Thyroid gland (tissue), 4 donors: ENCODE data around the gene PLPPR1. TPM values are rescaled to one million over a fixed set of nuclear protein-coding genes. Genes with fewer than 3 reads are reported as not detected.

Experiments
- DNase-seq, 2 donors: peaks; one replicate each; pipeline ENCODE4 v3.0.0-alpha.2; 2019
- H3K27ac ChIP-seq, 3 donors: fragments of 200-600 bp; sonication (generic); 1 replicate in 2 of 3; 2 replicates in 1 of 3; pipeline ENCODE4 v1.5.1; 2016 to 2019; ENCODE audit warnings: mild to moderate bottlenecking in 1 of 3, moderate library complexity in 1 of 3
- H3K27me3 ChIP-seq: fragments of 200-600 bp; sonication (generic); one replicate; pipeline ENCODE4 v1.5.1; 2019
- H3K36me3 ChIP-seq, 2 donors: fragments of 200-600 bp; sonication (generic); one replicate each; pipeline ENCODE4 v1.5.1; 2016 to 2019
- H3K4me1 ChIP-seq, 2 donors: fragments of 200-600 bp; sonication (generic); one replicate each; pipeline ENCODE4 v1.5.1; 2017 to 2019
- H3K4me3 ChIP-seq, 3 donors: fragments of 200-600 bp; sonication (generic); replicated peaks in 1 of 3; 1 replicate in 2 of 3; 2 replicates in 1 of 3; pipeline ENCODE4 v1.5.1; 2016; ENCODE audit warnings: mild to moderate bottlenecking in 1 of 3
- H3K9me3 ChIP-seq: fragments of 200-600 bp; sonication (generic); one replicate; pipeline ENCODE4 v1.5.1; 2017
- POLR2A ChIP-seq, 2 donors: fragments of 450-650 bp; IDR thresholded peaks; one replicate each; pipeline ENCODE4 v1.6.1; 2017; ENCODE audit warnings: antibody characterized with exemption in 2 of 2, mild to moderate bottlenecking in 2 of 2, moderate library complexity in 1 of 2
- WGBS, 2 donors: methylation state at CpG; one replicate each; pipeline ENCODE4 v1.1.5; 2017; 5-methylcytosine and 5-hydroxymethylcytosine counted together
- intact Hi-C: fragments of 100-400 bp; cut with DNase I; formaldehyde crosslinking; loops from one replicate; pipeline ENCODE4 v1.15.1; 2023
- small RNA-seq: library from RNA; depleted of rRNA; stranded (forward); fragments of <200 nt; gene quantifications from one replicate; pipeline ENCODE3, GENCODE V24; 2016
- total RNA-seq, 4 donors: library from RNA; depleted of rRNA; stranded (reverse); fragments of >200 nt; gene quantifications; one replicate each; pipeline ENCODE4 v1.2.3, GENCODE V29; 2016
- TF ChIP-seq, protein P1 (sequence below), 6 experiments: fragments of 200-600 bp in 3 of 6; fragments of 450-650 bp in 3 of 6; sonication (generic) in 3 of 6; IDR thresholded peaks; one replicate each; pipeline ENCODE4 v1.5.1; 2016 to 2019; ENCODE audit warnings: antibody characterized with exemption in 6 of 6, mild to moderate bottlenecking in 2 of 6, inconsistent platforms in 1 of 6, moderate library complexity in 1 of 6

PLPPR1 gene
- total RNA-seq, 4 donors from 2014 or later, result 0.22 to 0.24 TPM; not detected in 2

DNA sequence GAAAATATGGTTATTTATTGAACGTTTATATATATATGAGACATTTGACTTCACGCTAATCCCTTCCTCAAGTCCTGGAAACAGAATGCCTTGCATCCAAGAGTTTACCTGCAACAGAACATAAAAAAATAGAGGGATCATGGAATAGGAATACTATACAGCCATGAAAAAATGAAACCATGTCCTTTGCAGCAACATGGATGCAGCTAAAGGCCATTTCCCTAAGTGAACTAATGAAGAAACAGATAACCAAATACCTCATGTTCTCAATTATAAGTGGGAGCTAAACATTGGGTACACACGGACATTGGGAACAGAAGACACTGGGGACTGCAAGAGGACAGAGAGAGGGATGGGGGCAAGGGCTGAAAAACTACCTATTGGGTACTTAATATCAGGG lies 343.3 kb downstream of the PLPPR1 start:
- H3K4me1 ChIP-seq, result no peaks in the 10 kb centered on the region
- TF ChIP-seq, protein P1, sequence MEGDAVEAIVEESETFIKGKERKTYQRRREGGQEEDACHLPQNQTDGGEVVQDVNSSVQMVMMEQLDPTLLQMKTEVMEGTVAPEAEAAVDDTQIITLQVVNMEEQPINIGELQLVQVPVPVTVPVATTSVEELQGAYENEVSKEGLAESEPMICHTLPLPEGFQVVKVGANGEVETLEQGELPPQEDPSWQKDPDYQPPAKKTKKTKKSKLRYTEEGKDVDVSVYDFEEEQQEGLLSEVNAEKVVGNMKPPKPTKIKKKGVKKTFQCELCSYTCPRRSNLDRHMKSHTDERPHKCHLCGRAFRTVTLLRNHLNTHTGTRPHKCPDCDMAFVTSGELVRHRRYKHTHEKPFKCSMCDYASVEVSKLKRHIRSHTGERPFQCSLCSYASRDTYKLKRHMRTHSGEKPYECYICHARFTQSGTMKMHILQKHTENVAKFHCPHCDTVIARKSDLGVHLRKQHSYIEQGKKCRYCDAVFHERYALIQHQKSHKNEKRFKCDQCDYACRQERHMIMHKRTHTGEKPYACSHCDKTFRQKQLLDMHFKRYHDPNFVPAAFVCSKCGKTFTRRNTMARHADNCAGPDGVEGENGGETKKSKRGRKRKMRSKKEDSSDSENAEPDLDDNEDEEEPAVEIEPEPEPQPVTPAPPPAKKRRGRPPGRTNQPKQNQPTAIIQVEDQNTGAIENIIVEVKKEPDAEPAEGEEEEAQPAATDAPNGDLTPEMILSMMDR (IDR thresholded peaks at IDR 0.05), result no peak
- no peak for TF ChIP-seq POLR2A (IDR thresholded peaks at IDR 0.05)
- no peaks in the 10 kb centered on the region for H3K9me3 ChIP-seq
- DNase-seq, result no peak
- no peaks in the 10 kb centered on the region for H3K27me3 ChIP-seq
- H3K4me3 ChIP-seq, result no peak overlapping the region
- no peak overlapping the region for H3K27ac ChIP-seq
- intact Hi-C loops, result no loop called here
- WGBS, 2 donors, result 94% methylated on average over 3 of the region's 3 CpGs
- no peaks in the 10 kb centered on the region for H3K36me3 ChIP-seq

DNA sequence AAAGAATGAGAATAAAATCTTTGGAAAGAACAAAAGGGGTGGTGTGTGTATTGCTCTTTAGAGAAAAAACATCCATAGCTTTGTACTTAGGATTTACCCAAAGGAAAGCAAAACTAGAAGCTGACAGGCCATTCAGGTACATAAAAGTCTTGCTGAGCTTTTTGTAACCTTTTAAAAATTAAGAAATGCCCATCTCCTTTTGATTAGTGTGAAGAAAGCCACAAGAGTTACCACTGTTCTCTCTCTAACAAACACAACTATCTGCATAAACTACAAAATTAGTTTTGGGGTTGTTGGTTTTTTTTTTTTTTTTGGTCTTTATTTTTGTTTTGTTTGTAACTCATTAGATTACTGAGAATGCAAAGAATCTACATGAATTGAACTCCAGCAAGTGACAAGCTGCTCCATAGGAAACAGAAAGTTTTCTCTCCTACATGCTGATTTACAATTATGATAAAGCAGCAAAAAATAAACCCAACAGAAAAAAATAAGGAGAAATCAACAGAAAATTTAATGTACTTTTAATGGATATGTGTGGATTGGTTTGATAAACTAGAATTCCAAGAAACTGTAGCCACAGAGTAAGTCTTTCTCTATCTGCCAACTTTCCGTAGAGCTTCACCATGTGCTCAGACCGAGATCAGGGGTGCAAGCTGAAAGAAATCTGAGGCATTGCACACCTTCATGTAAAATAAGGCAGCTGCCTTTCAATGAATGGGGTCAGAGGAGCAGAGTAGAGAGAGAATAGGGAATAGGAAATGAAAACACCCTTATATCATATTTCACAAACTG lies 344.0 kb downstream of the PLPPR1 start:
- no peak for DNase-seq
- H3K27ac ChIP-seq, result no peak overlapping the region
- TF ChIP-seq, protein P1 (IDR thresholded peaks at IDR 0.05), result no peak
- TF ChIP-seq POLR2A (IDR thresholded peaks at IDR 0.05), result no peak
- intact Hi-C loops, result no loop called here
- no peak overlapping the region for H3K4me3 ChIP-seq
- H3K4me1 ChIP-seq, result no peaks in the 10 kb centered on the region
- no peaks in the 10 kb centered on the region for H3K9me3 ChIP-seq
- H3K36me3 ChIP-seq, result no peaks in the 10 kb centered on the region
- no peaks in the 10 kb centered on the region for H3K27me3 ChIP-seq
- 59 to 69% methylated on average over 2 of the region's 2 CpGs for WGBS, 2 donors

Small RNA genes within 50 kb of the gene (small RNA-seq; reads per million reads assigned to genes)
- gene RF00322, result not detected
